GM08714 (cell line): ENCODE results near the gene SMAP2.

Experiments used
- H3K4me3 ChIP-seq: fragments of 200-500 bp; sonication (Bioruptor generic); 2 replicates; pipeline ENCODE4 v1.5.1; 2014; ENCODE audit warnings: mild to moderate bottlenecking, low read length, inconsistent platforms
- ZNF274 ChIP-seq: IDR thresholded peaks from 2 replicates; pipeline ENCODE4 v1.6.1; 2012; ENCODE audit warnings: mild to moderate bottlenecking, low read depth, low read length

SMAP2 gene

DNA sequence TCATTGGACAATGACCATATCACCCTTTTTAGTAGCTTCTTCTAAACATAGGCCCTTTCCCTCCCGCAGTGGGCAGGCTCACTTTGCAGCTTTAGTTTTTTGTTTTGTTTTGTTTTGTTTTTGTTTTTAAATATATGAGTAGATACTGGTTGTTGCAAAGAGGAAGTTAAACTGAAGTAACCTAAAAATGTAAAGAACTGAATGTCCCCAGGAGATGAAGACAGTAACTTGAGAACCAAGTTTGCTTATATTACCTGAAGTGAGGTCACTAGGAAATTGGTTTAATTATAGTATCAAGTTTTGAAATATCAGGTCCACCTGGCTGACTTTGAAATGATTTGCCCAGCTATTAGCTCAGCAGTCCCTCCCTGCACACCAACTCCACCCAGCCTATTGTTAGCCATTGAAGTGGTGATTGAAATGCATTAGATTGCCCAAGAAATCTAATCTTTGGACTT lies 18.2 kb downstream of the SMAP2 start:
- H3K4me3 ChIP-seq, result no peak overlapping the region; the same call in 1 of the 2 replicates
- TF ChIP-seq ZNF274, result no peak

DNA sequence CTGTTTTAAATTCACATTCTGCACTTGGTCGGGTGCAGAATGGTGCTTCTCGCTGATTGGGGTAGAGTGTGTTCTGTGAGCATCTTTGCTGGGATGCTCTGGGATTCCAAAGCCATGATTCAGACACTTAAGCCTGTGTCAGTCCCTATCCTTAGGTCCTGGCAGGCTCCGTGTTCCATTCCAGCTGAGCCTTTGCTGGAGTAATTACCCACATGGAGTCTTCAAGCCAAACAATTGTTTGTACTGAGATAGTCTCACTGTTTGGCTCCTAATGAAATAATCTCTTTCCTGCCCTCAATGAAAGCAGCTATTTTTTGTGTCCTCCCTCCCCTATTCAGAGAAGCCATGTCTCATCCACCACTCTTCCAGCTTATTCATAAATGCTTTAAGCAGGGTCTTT lies 18.7 kb downstream of the SMAP2 start:
- no peak for TF ChIP-seq ZNF274
- no peak overlapping the region for H3K4me3 ChIP-seq

DNA sequence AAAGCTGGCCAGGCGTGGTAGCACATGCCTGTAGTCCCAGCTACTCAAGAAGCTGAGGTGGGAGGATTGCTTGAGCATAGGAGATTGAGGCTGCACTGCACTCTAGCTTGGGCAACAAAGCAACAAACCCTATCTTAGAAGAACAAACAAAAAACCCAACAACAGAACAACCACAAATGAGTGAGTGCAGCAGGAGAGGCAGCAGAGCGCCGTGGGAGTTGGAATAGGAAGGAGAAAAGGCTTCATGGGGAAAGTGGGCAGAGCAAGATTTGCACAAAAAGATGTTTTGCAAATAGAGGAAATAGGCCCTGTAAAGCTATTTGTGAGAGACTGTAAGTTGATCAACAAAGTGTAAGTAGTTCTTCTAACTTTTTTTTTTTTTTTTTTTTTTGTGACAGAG lies 19.6 kb downstream of the SMAP2 start:
- TF ChIP-seq ZNF274, result no peak
- no peak overlapping the region for H3K4me3 ChIP-seq

DNA sequence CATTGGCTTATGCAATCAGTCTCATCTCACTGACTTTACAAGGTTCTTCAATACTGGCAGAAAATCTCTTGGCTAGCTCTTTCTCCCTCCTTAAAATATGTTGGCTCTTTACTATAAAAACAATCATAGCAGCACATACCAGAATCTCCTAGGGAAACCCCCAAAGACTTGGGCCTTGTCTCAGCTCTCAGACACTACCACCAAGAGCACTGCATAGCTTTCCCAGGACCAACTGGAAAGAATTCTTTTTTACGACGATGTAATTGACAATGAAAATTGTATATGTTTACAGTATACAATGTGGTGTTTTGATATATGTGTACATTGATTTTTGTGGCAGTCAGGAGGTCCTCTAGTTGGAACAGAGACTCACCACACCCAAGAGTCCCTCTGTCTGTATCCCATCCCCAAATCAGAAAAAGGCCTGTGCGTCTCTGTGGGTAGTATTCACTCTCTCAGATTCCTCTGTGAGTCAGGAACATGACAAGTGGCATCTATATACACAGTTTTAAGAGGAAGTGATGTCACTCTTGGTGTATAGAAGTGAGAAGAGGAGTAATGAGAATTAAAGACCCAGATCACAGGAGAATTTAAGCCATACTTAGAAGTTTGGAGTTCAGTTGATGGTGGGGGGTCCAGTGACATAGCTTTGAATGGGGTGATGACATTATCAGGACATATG lies 21.1 kb downstream of the SMAP2 start:
- H3K4me3 ChIP-seq, result no peak overlapping the region; the same call in 1 of the 2 replicates
- TF ChIP-seq ZNF274, result no peak

DNA sequence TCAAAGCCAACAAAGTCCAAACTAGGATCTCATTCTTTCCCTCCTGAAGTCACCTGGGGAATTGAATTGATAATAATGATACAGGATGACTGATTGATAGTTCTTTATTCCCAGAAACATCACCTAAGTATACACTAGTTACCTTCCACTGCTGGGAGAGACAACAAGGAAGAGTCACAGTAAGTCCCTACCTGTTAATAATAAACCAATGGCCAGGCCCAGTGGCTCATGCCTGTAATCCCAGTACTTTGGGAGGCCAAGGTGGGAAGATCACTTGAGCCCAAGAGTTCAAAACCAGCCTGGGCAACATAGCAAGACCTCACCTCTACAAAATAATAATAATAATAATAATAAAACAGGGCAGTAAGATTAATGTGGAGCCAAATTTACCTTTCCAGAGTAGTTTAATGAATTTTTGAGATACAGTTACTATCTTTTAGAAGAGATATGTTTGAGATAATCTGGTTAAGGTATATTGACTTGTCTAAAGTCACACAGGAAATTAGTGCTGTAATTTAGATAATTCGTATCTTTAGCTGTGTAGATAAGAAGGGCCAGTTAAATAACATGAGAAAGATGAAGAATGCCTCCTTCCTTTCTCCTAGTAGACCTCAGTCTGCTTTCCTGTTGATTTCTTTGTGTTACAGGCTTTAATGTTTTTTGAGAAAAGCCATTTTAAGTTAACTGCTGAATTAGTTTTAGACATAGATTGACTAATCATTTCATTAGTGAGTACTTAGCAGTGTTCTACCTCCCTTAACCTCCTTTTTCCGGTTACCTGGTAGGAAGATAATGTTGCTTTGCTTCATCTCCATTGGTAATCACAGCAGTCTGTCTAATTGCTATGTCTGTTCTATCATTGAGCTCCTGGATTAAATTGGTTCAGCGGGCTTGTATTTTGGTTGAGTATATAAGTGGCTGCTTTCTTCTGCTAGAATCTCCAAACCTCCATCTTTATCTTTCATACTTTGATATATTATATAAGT lies 22.0 kb downstream of the SMAP2 start:
- TF ChIP-seq ZNF274, result no peak
- no peak overlapping the region for H3K4me3 ChIP-seq

DNA sequence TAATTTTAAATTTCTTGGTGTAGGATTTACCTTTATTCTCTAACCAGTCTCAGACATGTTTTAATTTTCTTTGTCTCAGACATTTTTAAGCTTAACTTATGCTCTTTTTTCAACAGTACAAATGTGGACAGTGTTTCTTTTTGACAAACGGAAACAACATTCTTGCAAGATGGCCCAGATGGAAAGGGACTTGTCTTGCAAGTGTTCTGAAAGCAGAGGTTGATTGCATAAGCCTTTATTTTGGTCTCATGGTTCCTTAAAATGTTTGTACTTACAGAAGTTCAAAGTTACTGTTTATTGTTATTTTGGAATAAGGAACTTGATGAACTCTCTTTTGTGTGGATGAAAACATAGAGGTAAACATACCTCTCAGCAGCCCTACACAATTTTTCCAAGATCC lies 22.9 kb downstream of the SMAP2 start:
- TF ChIP-seq ZNF274, result no peak
- no peak overlapping the region for H3K4me3 ChIP-seq

DNA sequence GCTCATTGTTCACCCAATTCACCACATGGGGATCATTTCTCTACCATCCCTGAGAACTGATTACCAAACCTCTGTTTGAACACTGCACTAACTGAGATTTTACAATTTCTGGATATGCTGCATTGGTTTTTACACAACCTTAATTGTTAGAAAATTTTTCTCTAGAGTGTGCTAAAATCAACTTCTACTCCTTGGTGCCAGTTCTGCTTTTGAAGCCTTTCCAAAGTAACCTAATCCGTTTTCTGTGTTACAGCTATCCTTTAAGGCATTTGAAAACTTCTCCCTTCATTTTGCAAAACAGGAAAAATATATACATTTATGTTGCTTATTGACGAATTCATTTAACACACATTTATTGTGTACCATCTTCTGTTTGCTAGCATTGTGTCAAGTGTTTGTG lies 23.7 kb downstream of the SMAP2 start:
- H3K4me3 ChIP-seq, result no peak overlapping the region
- no peak for TF ChIP-seq ZNF274

DNA sequence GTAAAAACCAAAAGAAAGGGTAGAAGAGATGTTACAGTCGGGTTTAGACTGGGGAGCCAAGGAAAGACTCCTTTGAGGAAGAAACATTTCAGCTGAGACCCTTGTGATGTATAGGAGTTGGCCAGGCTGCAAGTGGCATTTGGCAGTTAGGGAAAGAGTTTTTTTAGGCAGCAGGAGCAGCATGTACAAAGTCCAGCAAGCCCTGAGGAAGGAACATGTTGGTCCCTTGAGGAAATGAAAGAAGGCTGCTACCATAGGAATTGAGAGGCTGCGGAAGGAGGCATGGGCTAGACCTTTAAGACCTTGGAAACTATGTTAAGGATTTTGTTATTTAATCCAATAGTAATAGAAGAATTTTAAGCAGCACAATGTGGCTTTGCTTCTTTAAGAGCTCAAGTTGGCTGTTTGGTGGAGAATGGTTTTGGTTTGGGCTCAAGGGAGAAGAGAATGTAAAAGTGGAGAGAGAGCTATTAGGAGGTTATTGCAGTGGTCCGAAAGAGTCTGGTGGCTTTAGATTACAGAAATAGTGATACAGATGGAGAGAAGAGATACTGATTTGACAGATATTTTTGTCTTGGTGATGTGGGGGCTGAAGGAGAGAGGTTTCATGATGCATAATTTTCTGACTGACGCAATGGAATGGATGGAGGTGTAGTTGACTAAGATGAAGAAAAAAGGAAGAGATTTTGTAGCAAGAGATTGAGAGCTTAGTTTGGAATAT lies 26.6 kb downstream of the SMAP2 start:
- peak overlapping the region; percentile 64; the same call in 1 of the 2 replicates for H3K4me3 ChIP-seq
- TF ChIP-seq ZNF274, result no peak

DNA sequence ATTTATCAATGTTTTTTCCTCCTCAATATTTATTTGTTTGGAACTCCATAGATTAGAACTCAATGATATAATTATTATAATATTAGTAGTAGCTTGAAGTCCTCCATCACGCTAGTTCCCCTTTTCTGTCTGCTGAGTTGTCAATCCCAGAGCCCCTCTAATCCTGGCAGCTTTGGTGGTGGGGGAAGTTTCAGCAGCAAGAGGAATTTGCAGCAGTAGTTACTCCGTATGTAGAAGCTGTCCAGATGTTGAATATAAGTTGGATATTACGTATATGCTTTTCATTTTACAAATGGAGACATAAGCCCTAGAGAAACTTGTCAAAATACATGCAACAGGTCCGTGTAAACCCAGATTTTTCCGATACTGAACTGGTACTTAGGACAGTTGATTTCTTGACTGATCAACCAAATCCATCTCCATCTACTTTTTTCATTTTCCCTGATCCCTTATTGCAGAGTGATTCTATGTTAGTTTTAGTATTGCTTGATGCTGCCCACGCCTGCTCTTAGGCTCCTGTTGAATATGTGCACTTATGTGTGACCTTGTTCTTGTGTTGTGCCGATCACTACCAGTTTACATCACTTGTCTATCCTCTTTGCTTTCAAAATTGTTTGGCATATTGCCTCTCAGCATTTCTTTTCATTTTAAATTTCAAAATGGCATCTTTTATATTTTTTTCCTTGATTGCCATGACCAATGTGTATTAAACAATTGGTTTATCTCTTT lies 28.1 kb downstream of the SMAP2 start:
- no peak overlapping the region; the same call in 1 of the 2 replicates for H3K4me3 ChIP-seq
- no peak for TF ChIP-seq ZNF274

DNA sequence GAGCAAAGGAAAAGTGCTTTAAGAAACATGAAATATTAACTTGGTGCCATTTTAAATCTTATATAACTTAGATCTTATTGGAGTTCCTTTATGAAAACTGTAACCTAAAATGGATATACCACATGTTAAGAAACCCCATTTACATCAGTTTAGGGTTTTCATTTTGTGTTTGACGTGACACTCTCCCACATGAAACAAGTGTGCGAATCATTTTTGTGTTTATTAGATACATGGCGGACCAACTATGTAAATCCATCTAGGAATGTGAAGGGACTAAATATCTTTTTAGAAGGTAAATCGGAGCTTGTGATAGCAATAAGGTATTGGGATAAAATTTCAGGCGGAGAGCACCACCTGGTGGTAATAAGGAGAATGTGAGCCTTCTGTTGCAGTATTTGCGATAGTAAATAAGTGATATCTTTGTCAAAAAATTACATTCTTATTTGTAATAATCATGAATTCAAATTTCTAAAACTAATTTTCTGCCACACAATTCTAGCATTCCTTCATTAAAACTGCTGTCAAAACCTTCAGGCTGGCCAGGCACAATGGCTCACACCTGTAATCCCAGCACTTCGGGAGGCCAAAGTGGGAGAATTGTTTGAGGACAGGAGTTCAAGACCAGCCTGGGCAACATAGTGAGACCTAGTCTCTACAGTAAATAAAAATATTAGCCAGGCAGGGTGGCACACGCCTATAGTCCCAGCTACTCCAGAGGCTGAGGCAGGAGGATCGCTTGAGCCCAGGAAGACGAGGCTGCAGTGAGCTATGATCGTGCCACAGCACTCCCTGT lies 31.3 kb downstream of the SMAP2 start:
- TF ChIP-seq ZNF274, result no peak
- no peak overlapping the region for H3K4me3 ChIP-seq

DNA sequence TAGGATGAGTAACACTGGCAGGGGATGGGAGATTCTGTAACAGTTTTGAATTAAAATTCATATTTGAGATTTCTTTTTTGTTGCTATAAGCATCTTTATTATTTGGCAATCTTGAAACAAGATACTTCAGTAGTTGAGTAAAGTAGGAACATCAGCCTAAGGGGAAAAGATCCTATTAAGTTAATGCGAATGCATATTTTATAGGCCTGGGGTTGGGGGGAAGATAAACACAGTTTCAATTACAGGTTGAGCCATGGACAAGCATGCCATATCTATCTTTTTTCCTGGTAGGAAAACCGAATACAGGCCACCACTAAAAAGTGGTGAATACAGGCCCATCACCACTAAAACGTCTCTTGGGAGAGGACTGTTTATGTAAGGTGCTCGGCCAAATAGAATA lies 32.3 kb downstream of the SMAP2 start:
- no peak overlapping the region for H3K4me3 ChIP-seq

DNA sequence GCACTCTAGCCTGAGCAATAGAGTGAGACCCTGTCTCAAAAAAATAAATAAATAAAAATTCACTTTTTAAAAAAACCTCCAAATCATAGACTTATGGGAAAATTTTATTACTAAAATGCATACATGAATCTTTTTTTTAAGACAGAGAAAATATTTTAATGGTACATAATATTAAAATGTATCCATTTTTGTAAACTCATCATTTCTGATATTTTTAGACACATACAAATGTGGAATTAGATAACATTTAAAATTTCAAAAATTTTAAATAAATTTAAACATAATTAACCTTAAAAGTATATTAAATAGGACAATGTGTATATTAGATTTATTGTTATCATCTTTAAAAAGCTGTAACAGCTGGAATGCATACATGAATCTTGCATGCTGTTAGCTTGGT lies 33.9 kb downstream of the SMAP2 start:
- TF ChIP-seq ZNF274, result no peak

More for the DNA sequence above, 32.3 kb downstream of the SMAP2 start:
- no peak for TF ChIP-seq ZNF274

DNA sequence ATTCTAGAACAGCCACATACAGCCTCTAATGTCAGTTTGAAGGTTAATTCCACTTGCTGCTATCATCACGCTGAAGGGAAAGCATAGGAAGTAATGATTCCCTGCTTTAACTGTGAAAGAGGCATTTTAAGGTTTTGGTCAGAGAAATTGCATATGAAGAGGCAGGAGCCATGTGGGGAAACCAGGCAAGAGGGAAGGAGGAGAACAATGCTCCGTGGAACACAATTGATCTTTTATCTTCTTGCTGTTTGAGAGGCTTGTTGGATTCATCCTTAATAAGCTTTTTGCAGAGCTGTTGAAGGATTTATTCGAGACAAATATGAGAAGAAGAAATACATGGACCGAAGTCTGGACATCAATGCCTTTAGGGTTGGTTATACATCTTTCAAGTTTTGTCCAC lies 35.9 kb downstream of the SMAP2 start:
- no peak overlapping the region for H3K4me3 ChIP-seq
- TF ChIP-seq ZNF274, result no peak

More for the DNA sequence above, 33.9 kb downstream of the SMAP2 start:
- H3K4me3 ChIP-seq, result no peak overlapping the region
